GM19193 (cell line): ENCODE results near the gene TMED3.

ENCODE experiments used
- POLR2A ChIP-seq: IDR thresholded peaks from 4 replicates; pipeline ENCODE4 v1.6.1; 2011; ENCODE audit not compliant: insufficient read depth, insufficient read length; ENCODE audit errors: extremely low read depth

TMED3 gene

GRCh38 chr15:79310985-79311900 is at the start of gene TMED3:
TMED3 (plus strand) TSS chr15:79311112; CDS start chr15:79311250, 138 bp downstream.
- TF ChIP-seq POLR2A = peak; percentile 81

GRCh38 chr15:79261836-79262235 is 49.1 kb upstream of the TMED3 start:
- no peak for TF ChIP-seq POLR2A

GRCh38 chr15:79265167-79265566 is 45.7 kb upstream of the TMED3 start:
- no peak for TF ChIP-seq POLR2A

- no peak for TF ChIP-seq POLR2A
These were observed 44.8 kb upstream of the TMED3 start for GRCh38 chr15:79265987-79266579.

- TF ChIP-seq POLR2A = no peak
These were observed 28.3 kb upstream of the TMED3 start, which contains the start of gene ANKRD34C for GRCh38 chr15:79282371-79283251. ANKRD34C (plus strand) TSS chr15:79282722; CDS start chr15:79293285, 10,563 bp downstream.

GRCh38 chr15:79283252-79284048 is 27.5 kb upstream of the TMED3 start:
- no peak for TF ChIP-seq POLR2A

GRCh38 chr15:79290642-79291275 is 20.2 kb upstream of the TMED3 start:
- no peak for TF ChIP-seq POLR2A

GRCh38 chr15:79292011-79292410 is 18.9 kb upstream of the TMED3 start:
- TF ChIP-seq POLR2A = no peak

- TF ChIP-seq POLR2A = no peak
These were observed 16.8 kb upstream of the TMED3 start for GRCh38 chr15:79294075-79294474.

- TF ChIP-seq POLR2A = no peak
These were observed 14.3 kb upstream of the TMED3 start for GRCh38 chr15:79296583-79296982.

- no peak for TF ChIP-seq POLR2A
These were observed 11.6 kb upstream of the TMED3 start for GRCh38 chr15:79299126-79299840.

GRCh38 chr15:79299841-79300235 is 11.1 kb upstream of the TMED3 start:
- no peak for TF ChIP-seq POLR2A

GRCh38 chr15:79307251-79307650 is 3.7 kb upstream of the TMED3 start:
- no peak for TF ChIP-seq POLR2A

- no peak for TF ChIP-seq POLR2A
These were observed 2.0 kb upstream of the TMED3 start for GRCh38 chr15:79308874-79309273.

GRCh38 chr15:79310612-79310984 is 314 bp upstream of the TMED3 start:
- TF ChIP-seq POLR2A = no peak
